ENCODE results near the gene ERBB2. TPM values are rescaled to one million over a fixed set of nuclear protein-coding genes. Genes with fewer than 3 reads are reported as not detected.
A peak's percentile ranks its signal among the peaks of the same experiment; 100 is the strongest.

ERBB2 gene
- total and polyA plus RNA-seq, 2 of the 13 experiments (the other 11 are each of a cell fraction or from before 2014, with no cell fraction given), result 57.7 to 64.1 TPM

GRCh38 chr17:39738983-39739884 is 39.4 kb downstream of the ERBB2 start (continued):
- peak; percentile 98 for TF ChIP-seq ZBTB10 (CRISPR knock-in tag; IDR thresholded peaks at IDR 0.05; ENCODE audit: borderline replicate concordance)
- no peak for TF ChIP-seq TBL1XR1 (IDR thresholded peaks at IDR 0.05; ENCODE audit: borderline replicate concordance, low read length, partially characterized antibody)
- TF ChIP-seq ZNF251 (CRISPR knock-in tag; IDR thresholded peaks at IDR 0.05), result no peak; the same call in 1 of the 2 replicates
- peak; percentile 87 for TF ChIP-seq ZNF687 (CRISPR knock-in tag; IDR thresholded peaks at IDR 0.05)
- no peak for TF ChIP-seq IKZF1 (IDR thresholded peaks at IDR 0.05)
- peak; percentile 63 for TF ChIP-seq HNRNPLL (IDR thresholded peaks at IDR 0.05; ENCODE audit: low read depth, low read length, poor library complexity, severe bottlenecking)
- no peak for TF ChIP-seq HCFC1 (IDR thresholded peaks at IDR 0.05; ENCODE audit: low read depth, low read length)
- peak; percentile 36; the same call in 1 of the 2 replicates for TF ChIP-seq HOXA3 (CRISPR knock-in tag; IDR thresholded peaks at IDR 0.05)
- TF ChIP-seq ZNF740 (CRISPR knock-in tag; IDR thresholded peaks at IDR 0.05), result peak; percentile 40
- TF ChIP-seq, protein P1, sequence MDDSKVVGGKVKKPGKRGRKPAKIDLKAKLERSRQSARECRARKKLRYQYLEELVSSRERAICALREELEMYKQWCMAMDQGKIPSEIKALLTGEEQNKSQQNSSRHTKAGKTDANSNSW (CRISPR knock-in tag; IDR thresholded peaks at IDR 0.05; ENCODE audit: borderline replicate concordance), result no peak
- peak; percentile 78 for TF ChIP-seq HMG20A (CRISPR knock-in tag; IDR thresholded peaks at IDR 0.05; ENCODE audit: borderline replicate concordance)
- TF ChIP-seq YY1 (IDR thresholded peaks at IDR 0.05; ENCODE audit: insufficient read depth, insufficient replicate concordance, low read depth, low read length), result peak; percentile 30
- peak; percentile 71; the same call in 1 of the 2 replicates for TF ChIP-seq DPF2 (CRISPR knock-in tag; IDR thresholded peaks at IDR 0.05; ENCODE audit: borderline replicate concordance, low read depth)
- peak; percentile 32 for TF ChIP-seq U2AF1 (optimal IDR thresholded peaks at IDR 0.05; ENCODE audit: low read depth, low read length)
- peak; percentile 95 for TF ChIP-seq SAP130 (CRISPR knock-in tag; IDR thresholded peaks at IDR 0.05; ENCODE audit: low read depth)
- no peak for TF ChIP-seq ZNF253 (CRISPR knock-in tag; IDR thresholded peaks at IDR 0.05; ENCODE audit: borderline replicate concordance)
- TF ChIP-seq ZNF30 (CRISPR knock-in tag; IDR thresholded peaks at IDR 0.05), result no peak
- no peak for TF ChIP-seq REXO4 (CRISPR knock-in tag; IDR thresholded peaks at IDR 0.05; ENCODE audit: borderline replicate concordance)
- TF ChIP-seq ZNF543 (CRISPR knock-in tag; IDR thresholded peaks at IDR 0.05), result peak; percentile 22; the same call in 1 of the 2 replicates
- TF ChIP-seq ZNF329 (CRISPR knock-in tag; IDR thresholded peaks at IDR 0.05; ENCODE audit: low read depth), result no peak
- no peak for TF ChIP-seq SRSF1 (optimal IDR thresholded peaks at IDR 0.05; ENCODE audit: low read depth, low read length)
- TF ChIP-seq MED8 (CRISPR knock-in tag; IDR thresholded peaks at IDR 0.05; ENCODE audit: insufficient replicate concordance), result peak; percentile 89
